ENCODE measurements around the gene PTPN1.
"Not testable (repeated sequence)": the region's sequence is repeated elsewhere in the genome, so short reads cannot be mapped to it uniquely, and the experiment has no call there.

PTPN1 gene

GRCh38 chr20:50596694-50597021, 86.5 kb downstream of the PTPN1 start:
- Histone ChIP-seq H2AFZ (ENCODE audit: low read length) (no peak overlapping the region), H4K20me1 (ENCODE audit: insufficient read depth, low read length) (no peaks in the 10 kb centered on the region), H3K36me3 (ENCODE audit: insufficient read depth, low read length) (no peaks in the 10 kb centered on the region), H3K9me3 (ENCODE audit: low read length) (no peaks in the 10 kb centered on the region), H3K9ac (ENCODE audit: low read length) (no peak overlapping the region), H3K27ac (ENCODE audit: low read depth, low read length, poor library complexity, severe bottlenecking) (no peak overlapping the region), H3K79me2 (ENCODE audit: insufficient read depth, low read length) (no peaks in the 10 kb centered on the region), H3K4me1 (ENCODE audit: insufficient read depth, low read length, severe bottlenecking) (no peaks in the 10 kb centered on the region), H3K27me3 (ENCODE audit: insufficient read depth, low read length) (peaks cover 12% of the 10 kb centered on the region), H3F3A (ENCODE audit: insufficient read depth, low read length) (no peaks in the 10 kb centered on the region), H3K9me2 (ENCODE audit: low read depth, low read length) (no peaks in the 10 kb centered on the region), H3K4me3 (ENCODE audit: low read depth, low read length, poor library complexity, severe bottlenecking) (no peak overlapping the region), H3K4me2 (ENCODE audit: low read length) (no peak overlapping the region)
- TF ChIP-seq EZH2 (IDR thresholded peaks at IDR 0.05; ENCODE audit: borderline replicate concordance, low read length) (no peak), CTCF (IDR thresholded peaks at IDR 0.05; ENCODE audit: low read length) (no peak)

DNA sequence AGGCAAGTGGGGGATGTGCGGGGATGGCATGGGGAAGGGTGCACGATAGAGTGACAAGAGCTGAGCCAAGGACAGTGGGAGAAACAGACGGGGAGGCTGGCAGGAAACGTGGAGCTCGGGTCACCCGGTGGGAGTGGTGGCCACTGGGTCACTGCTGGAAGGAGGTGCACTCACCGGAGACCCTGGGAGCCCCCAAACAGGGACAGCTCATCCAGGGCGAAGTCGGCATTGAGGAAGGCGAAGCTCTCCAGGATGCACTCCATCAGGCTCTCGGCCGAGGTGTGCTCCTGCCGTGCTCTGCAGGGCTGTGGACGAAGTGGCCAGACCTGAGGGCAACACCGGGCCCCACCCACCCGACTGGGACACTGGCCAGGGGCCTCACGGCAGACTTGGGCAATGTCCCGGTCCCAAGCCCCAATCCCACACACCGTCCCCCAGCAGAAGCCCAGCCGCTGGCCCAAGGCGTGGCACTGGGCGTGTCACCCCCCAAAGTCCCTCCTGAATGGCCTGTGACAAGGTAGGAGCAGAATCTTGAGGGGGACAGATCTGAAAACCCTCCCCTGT, 87.3 kb downstream of the PTPN1 start:
- Histone ChIP-seq H3K79me2 (ENCODE audit: insufficient read depth, low read length) (no peaks in the 10 kb centered on the region), H3K36me3 (ENCODE audit: insufficient read depth, low read length) (no peaks in the 10 kb centered on the region), H3K4me1 (ENCODE audit: insufficient read depth, low read length, severe bottlenecking) (no peaks in the 10 kb centered on the region), H4K20me1 (ENCODE audit: insufficient read depth, low read length) (no peaks in the 10 kb centered on the region), H3K9ac (ENCODE audit: low read length) (no peak overlapping the region), H2AFZ (ENCODE audit: low read length) (no peak overlapping the region), H3K4me2 (ENCODE audit: low read length) (no peak overlapping the region), H3K9me2 (ENCODE audit: low read depth, low read length) (no peaks in the 10 kb centered on the region), H3K27ac (ENCODE audit: low read depth, low read length, poor library complexity, severe bottlenecking) (no peak overlapping the region), H3K9me3 (ENCODE audit: low read length) (no peaks in the 10 kb centered on the region), H3K27me3 (ENCODE audit: insufficient read depth, low read length) (peaks cover 12% of the 10 kb centered on the region), H3F3A (ENCODE audit: insufficient read depth, low read length) (no peaks in the 10 kb centered on the region), H3K4me3 (ENCODE audit: low read depth, low read length, poor library complexity, severe bottlenecking) (no peak overlapping the region)
- TF ChIP-seq EZH2 (IDR thresholded peaks at IDR 0.05; ENCODE audit: borderline replicate concordance, low read length), result no peak
- TF ChIP-seq CTCF (IDR thresholded peaks at IDR 0.05; ENCODE audit: low read length), result no peak

DNA sequence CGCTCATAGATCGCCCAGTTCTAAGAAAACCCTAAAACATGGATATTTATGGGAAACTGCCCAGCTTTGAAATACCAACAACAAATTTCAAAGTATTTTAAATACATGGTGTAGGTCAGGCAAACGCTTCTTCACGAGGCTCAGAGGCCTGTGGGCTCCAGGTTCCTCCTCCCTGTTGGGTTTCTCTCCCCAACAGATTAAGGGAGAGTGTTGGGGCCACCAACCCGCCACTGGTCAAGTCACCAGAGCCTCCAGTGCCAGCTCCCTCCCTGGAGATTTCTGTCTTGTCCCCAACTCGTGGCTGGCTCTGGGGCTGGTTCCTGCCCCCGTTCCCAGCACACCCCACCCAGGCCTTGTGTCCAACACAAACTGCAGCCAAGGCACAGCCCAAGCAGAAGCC, 87.9 kb downstream of the PTPN1 start:
- Histone ChIP-seq H3K4me2 (ENCODE audit: low read length) (no peak overlapping the region), H3K9me2 (ENCODE audit: low read depth, low read length) (no peaks in the 10 kb centered on the region), H3K9ac (ENCODE audit: low read length) (no peak overlapping the region), H3K27ac (ENCODE audit: low read depth, low read length, poor library complexity, severe bottlenecking) (no peak overlapping the region), H3K27me3 (ENCODE audit: insufficient read depth, low read length) (peaks cover 12% of the 10 kb centered on the region), H3K4me1 (ENCODE audit: insufficient read depth, low read length, severe bottlenecking) (no peaks in the 10 kb centered on the region), H3K36me3 (ENCODE audit: insufficient read depth, low read length) (no peaks in the 10 kb centered on the region), H3F3A (ENCODE audit: insufficient read depth, low read length) (no peaks in the 10 kb centered on the region), H4K20me1 (ENCODE audit: insufficient read depth, low read length) (no peaks in the 10 kb centered on the region), H3K4me3 (ENCODE audit: low read depth, low read length, poor library complexity, severe bottlenecking) (no peak overlapping the region), H3K79me2 (ENCODE audit: insufficient read depth, low read length) (no peaks in the 10 kb centered on the region), H3K9me3 (ENCODE audit: low read length) (no peaks in the 10 kb centered on the region), H2AFZ (ENCODE audit: low read length) (no peak overlapping the region)
- no peak for TF ChIP-seq CTCF (IDR thresholded peaks at IDR 0.05; ENCODE audit: low read length)
- TF ChIP-seq EZH2 (IDR thresholded peaks at IDR 0.05; ENCODE audit: borderline replicate concordance, low read length), result no peak

DNA sequence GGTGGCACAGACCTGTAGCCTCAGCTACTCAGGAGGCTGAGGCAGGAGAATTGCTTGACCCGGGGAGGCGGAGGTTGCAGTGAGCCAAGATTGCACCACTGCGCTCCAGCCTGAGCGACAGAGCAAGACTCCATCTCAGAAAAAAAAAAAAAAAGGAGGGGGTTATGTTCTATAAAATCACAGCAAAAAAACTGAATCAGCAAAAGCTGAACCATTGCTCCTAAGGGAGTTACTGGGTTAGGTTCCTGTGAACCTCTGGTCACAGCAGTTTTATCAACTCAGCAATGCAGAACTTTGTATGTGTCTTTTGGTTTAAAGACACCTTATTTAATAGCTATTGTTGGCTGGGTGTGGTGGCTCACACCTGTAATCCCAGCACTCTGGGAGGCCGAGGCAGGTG, 88.6 kb downstream of the PTPN1 start:
- peaks cover 12% of the 10 kb centered on the region for H3K27me3 ChIP-seq (ENCODE audit: insufficient read depth, low read length)
- H3K36me3 ChIP-seq (ENCODE audit: insufficient read depth, low read length); H3K4me2 ChIP-seq (ENCODE audit: low read length); H3K9me3 ChIP-seq (ENCODE audit: low read length); H3K4me1 ChIP-seq (ENCODE audit: insufficient read depth, low read length, severe bottlenecking); H3K27ac ChIP-seq (ENCODE audit: low read depth, low read length, poor library complexity, severe bottlenecking); H4K20me1 ChIP-seq (ENCODE audit: insufficient read depth, low read length); H3K79me2 ChIP-seq (ENCODE audit: insufficient read depth, low read length); H3K9ac ChIP-seq (ENCODE audit: low read length); H3F3A ChIP-seq (ENCODE audit: insufficient read depth, low read length); H3K9me2 ChIP-seq (ENCODE audit: low read depth, low read length); H3K4me3 ChIP-seq (ENCODE audit: low read depth, low read length, poor library complexity, severe bottlenecking); H2AFZ ChIP-seq (ENCODE audit: low read length): not testable (repeated sequence)
